ENCODE data around the gene FZD2.

The FZD2 gene

DNA sequence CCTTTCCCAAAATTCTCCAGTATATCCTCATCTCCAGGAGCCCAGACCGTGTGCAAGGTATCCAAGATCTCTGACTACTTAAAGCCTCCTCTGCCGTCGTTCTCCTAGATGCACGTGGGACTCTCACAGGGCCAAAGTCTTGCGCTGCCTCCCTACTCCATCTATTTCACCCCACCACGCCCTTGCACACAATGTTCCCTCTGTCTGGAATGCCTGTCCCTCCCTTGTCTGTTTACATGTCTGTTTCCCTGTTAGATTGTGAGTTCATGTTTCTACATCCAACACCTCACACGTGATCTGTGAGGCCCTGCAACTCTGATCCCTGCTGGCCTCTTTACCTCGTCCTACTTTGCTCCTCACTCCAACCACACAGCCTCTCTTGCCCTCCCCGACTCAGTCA is 4.9 kb upstream of the FZD2 start:
- H3K4me3 ChIP-seq (ENCODE audit: low read length) = no peak overlapping the region
- no peaks in the 10 kb centered on the region for H3K36me3 ChIP-seq (replicated peaks; ENCODE audit: insufficient read depth, low read length)
- no peak for DNase-seq
- no peaks in the 10 kb centered on the region for H3K79me2 ChIP-seq (ENCODE audit: low read length)
- no peaks in the 10 kb centered on the region for H4K20me1 ChIP-seq (ENCODE audit: insufficient read depth, low read length)
- H3K9ac ChIP-seq (ENCODE audit: low read length) = no peak overlapping the region
- H3K9me2 ChIP-seq (replicated peaks; ENCODE audit: insufficient read depth, low read length) = no peaks in the 10 kb centered on the region
- H3F3A ChIP-seq (ENCODE audit: insufficient read depth, low read length) = peaks cover 4% of the 10 kb centered on the region; the same call in 1 of the 2 replicates
- no peaks in the 10 kb centered on the region for H3K4me1 ChIP-seq (ENCODE audit: low read length)
- no peak overlapping the region for H3K27ac ChIP-seq (ENCODE audit: low read length)
- TF ChIP-seq EZH2phosphoT487 (IDR thresholded peaks at IDR 0.05; ENCODE audit: low read length) (no peak), EZH2 (optimal IDR thresholded peaks at IDR 0.05; ENCODE audit: low read depth, low read length) (no peak)
- TF ChIP-seq, protein P1, sequence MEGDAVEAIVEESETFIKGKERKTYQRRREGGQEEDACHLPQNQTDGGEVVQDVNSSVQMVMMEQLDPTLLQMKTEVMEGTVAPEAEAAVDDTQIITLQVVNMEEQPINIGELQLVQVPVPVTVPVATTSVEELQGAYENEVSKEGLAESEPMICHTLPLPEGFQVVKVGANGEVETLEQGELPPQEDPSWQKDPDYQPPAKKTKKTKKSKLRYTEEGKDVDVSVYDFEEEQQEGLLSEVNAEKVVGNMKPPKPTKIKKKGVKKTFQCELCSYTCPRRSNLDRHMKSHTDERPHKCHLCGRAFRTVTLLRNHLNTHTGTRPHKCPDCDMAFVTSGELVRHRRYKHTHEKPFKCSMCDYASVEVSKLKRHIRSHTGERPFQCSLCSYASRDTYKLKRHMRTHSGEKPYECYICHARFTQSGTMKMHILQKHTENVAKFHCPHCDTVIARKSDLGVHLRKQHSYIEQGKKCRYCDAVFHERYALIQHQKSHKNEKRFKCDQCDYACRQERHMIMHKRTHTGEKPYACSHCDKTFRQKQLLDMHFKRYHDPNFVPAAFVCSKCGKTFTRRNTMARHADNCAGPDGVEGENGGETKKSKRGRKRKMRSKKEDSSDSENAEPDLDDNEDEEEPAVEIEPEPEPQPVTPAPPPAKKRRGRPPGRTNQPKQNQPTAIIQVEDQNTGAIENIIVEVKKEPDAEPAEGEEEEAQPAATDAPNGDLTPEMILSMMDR (IDR thresholded peaks at IDR 0.05; ENCODE audit: low read length) = no peak
- peaks cover 14% of the 10 kb centered on the region for H3K27me3 ChIP-seq (replicated peaks; ENCODE audit: insufficient read depth, low read length)
- no peaks in the 10 kb centered on the region for H3K9me3 ChIP-seq (replicated peaks; ENCODE audit: insufficient read depth, low read length)
- H3K4me2 ChIP-seq (ENCODE audit: low read depth, low read length) = no peak overlapping the region
- no peak overlapping the region for H2AFZ ChIP-seq (ENCODE audit: low read length)

DNA sequence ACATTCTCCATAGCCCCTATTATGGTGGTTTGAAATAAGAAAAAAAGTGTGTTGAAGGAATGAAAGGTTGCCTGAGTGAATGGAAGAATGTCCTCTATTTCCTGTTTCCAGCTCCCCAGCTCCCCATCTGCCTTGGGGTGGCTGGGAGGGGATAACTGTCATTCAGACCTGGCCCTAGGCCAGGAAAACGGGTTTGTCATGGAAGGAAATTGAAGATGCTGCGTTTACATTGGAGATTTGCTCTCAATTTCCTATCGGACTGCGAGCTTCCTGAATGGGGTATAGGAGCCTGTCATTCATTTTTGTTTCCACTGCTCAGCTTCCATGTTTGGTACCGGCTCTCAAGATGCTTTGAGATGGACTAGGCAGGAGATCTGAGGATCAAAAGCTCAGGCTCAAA is 2.2 kb upstream of the FZD2 start:
- H3K27ac ChIP-seq (ENCODE audit: low read length) = no peak overlapping the region
- no peak overlapping the region for H3K4me2 ChIP-seq (ENCODE audit: low read depth, low read length)
- H2AFZ ChIP-seq (ENCODE audit: low read length) = no peak overlapping the region

DNA sequence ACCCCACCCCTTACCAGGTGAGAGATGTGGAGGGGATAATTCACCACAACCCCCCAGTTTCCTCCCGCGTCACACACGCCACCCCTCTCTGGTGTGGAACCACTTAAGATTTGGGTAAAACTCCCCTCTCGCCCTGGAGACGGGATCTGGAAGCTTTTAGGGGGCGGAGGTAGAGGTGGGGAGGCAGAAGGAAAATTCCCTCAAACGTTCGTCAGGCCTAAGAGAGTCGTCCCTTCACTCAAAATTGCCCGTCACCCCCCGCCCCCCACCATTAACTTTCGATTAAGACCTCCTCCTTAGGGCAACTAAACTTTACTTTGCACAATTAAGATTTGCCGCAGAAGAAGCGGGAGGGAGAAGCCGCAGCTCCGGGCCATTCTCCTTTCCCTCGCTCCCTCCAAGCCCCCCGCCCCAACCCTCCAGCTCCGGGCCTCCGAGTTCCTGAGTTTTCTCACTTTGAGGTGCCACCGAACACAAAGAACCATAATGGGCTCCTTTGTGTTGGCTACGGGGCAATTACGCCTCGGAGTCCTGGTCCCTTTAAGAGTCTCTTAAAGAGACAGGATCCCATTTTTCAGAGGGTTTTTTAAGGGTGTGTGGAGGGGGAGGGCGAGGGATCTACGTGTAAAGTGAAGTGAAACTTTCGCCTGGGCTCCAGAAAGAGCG is 985 bp upstream of the FZD2 start:
- no peaks in the 10 kb centered on the region for H3K9me2 ChIP-seq (replicated peaks; ENCODE audit: insufficient read depth, low read length)
- H3K9me3 ChIP-seq (replicated peaks; ENCODE audit: insufficient read depth, low read length) = no peaks in the 10 kb centered on the region
- peak overlapping the region; percentile 67 for H3K4me3 ChIP-seq (ENCODE audit: low read length)
- no peaks in the 10 kb centered on the region for H4K20me1 ChIP-seq (ENCODE audit: insufficient read depth, low read length)
- peak overlapping the region; percentile 87 for H2AFZ ChIP-seq (ENCODE audit: low read length)
- H3K79me2 ChIP-seq (ENCODE audit: low read length) = no peaks in the 10 kb centered on the region
- H3K9ac ChIP-seq (ENCODE audit: low read length) = peak overlapping the region; percentile 56; the same call in 1 of the 2 replicates
- TF ChIP-seq EZH2phosphoT487 (IDR thresholded peaks at IDR 0.05; ENCODE audit: low read length) (no peak), EZH2 (optimal IDR thresholded peaks at IDR 0.05; ENCODE audit: low read depth, low read length) (no peak)
- TF ChIP-seq, protein P1 (IDR thresholded peaks at IDR 0.05; ENCODE audit: low read length) = no peak
- peak; percentile 56 for DNase-seq
- no peaks in the 10 kb centered on the region for H3K4me1 ChIP-seq (ENCODE audit: low read length)
- peak overlapping the region; percentile 23; the same call in 1 of the 2 replicates for H3K27ac ChIP-seq (ENCODE audit: low read length)
- peaks cover 35% of the 10 kb centered on the region for H3K27me3 ChIP-seq (replicated peaks; ENCODE audit: insufficient read depth, low read length)
- no peaks in the 10 kb centered on the region for H3K36me3 ChIP-seq (replicated peaks; ENCODE audit: insufficient read depth, low read length)
- H3K4me2 ChIP-seq (ENCODE audit: low read depth, low read length) = peak overlapping the region; percentile 75
- peaks cover 4% of the 10 kb centered on the region; the same call in 1 of the 2 replicates for H3F3A ChIP-seq (ENCODE audit: insufficient read depth, low read length)

More for the DNA sequence above, 2.2 kb upstream of the FZD2 start:
- Histone ChIP-seq H3F3A (ENCODE audit: insufficient read depth, low read length) (peaks cover 4% of the 10 kb centered on the region; the same call in 1 of the 2 replicates), H3K36me3 (replicated peaks; ENCODE audit: insufficient read depth, low read length) (no peaks in the 10 kb centered on the region), H4K20me1 (ENCODE audit: insufficient read depth, low read length) (no peaks in the 10 kb centered on the region), H3K9ac (ENCODE audit: low read length) (no peak overlapping the region), H3K9me2 (replicated peaks; ENCODE audit: insufficient read depth, low read length) (no peaks in the 10 kb centered on the region), H3K4me1 (ENCODE audit: low read length) (no peaks in the 10 kb centered on the region), H3K79me2 (ENCODE audit: low read length) (no peaks in the 10 kb centered on the region), H3K9me3 (replicated peaks; ENCODE audit: insufficient read depth, low read length) (no peaks in the 10 kb centered on the region), H3K27me3 (replicated peaks; ENCODE audit: insufficient read depth, low read length) (peaks cover 23% of the 10 kb centered on the region), H3K4me3 (ENCODE audit: low read length) (no peak overlapping the region)
- DNase-seq = no peak
- no peak for TF ChIP-seq EZH2 (optimal IDR thresholded peaks at IDR 0.05; ENCODE audit: low read depth, low read length)
- TF ChIP-seq EZH2phosphoT487 (IDR thresholded peaks at IDR 0.05; ENCODE audit: low read length) = no peak
- TF ChIP-seq, protein P1 (IDR thresholded peaks at IDR 0.05; ENCODE audit: low read length) = no peak
